Colonic mucosa (tissue), 4 donors: ENCODE results near the gene FJX1. TPM values are rescaled to one million over a fixed set of nuclear protein-coding genes. Genes with fewer than 3 reads are reported as not detected.
A peak's percentile ranks its signal among the peaks of the same experiment; 100 is the strongest.

Experiments used
- DNase-seq: peaks from one replicate; pipeline ENCODE4 v3.0.0-alpha.2; 2020
- H3K27ac ChIP-seq: fragments of 200-600 bp; one replicate; pipeline ENCODE4 v1.8.0; 2021
- H3K27me3 ChIP-seq: fragments of 200-600 bp; one replicate; pipeline ENCODE4 v1.8.0; 2021
- H3K36me3 ChIP-seq: fragments of 200-600 bp; one replicate; pipeline ENCODE4 v1.8.0; 2021
- H3K4me1 ChIP-seq: fragments of 200-600 bp; one replicate; pipeline ENCODE4 v1.8.0; 2021; ENCODE audit warnings: mild to moderate bottlenecking
- H3K4me3 ChIP-seq: fragments of 200-600 bp; one replicate; pipeline ENCODE4 v1.8.0; 2021
- H3K9ac ChIP-seq, 2 donors: one replicate each; pipeline ENCODE4 v1.7.0; 2013; ENCODE audit warnings: control low read depth in 2 of 2, low read depth in 2 of 2, low read length in 2 of 2
- H3K9me3 ChIP-seq: fragments of 200-600 bp; one replicate; pipeline ENCODE4 v1.8.0; 2021
- CTCF ChIP-seq: fragments of 200-600 bp; IDR thresholded peaks from one replicate; pipeline ENCODE4 v1.8.0; 2022; ENCODE audit warnings: antibody characterized with exemption, mild to moderate bottlenecking
- intact Hi-C: fragments of 100-400 bp; cut with DNase I; formaldehyde crosslinking; loops from one replicate; pipeline ENCODE4 v1.14.1; 2022
- total RNA-seq, 2 donors: library from RNA; stranded (reverse); fragmentation: NEBNext Ultra II Directional in 1 of 2; extraction: Animal tissue kit (Norgen Biotek cat#: 25700) in 1 of 2; gene quantifications; one replicate each; pipeline ENCODE4 v1.2.1, GENCODE V29; 2021
- donor health status: healthy.
- donor health status: DM: no; HTN: no; CAD: no.
- donor health status: DM: no; HTN: no; CAD: no.

Gene FJX1
- total RNA-seq, 2 donors from 2014 or later, result 0.32 to 1.6 TPM

GRCh38 chr11:35614939-35615569 lies 3.2 kb upstream of the FJX1 start:
- Histone ChIP-seq H3K27me3 (peaks cover 26% of the 10 kb centered on the region), H3K4me1 (peaks cover 8% of the 10 kb centered on the region), H3K4me3 (no peak overlapping the region), H3K27ac (no peak overlapping the region), H3K36me3 (no peaks in the 10 kb centered on the region), H3K9ac (no peak overlapping the region), H3K9me3 (no peaks in the 10 kb centered on the region)
- no peak for DNase-seq
- intact Hi-C loops, result loop anchor here (5.0 to 10.0 kb wide), 2 partner anchors 207 to 520 kb away; no protein-coding TSS in a partner anchor
- no peak for TF ChIP-seq CTCF

- Histone ChIP-seq H3K9ac (no peak overlapping the region), H3K4me1 (peaks cover 8% of the 10 kb centered on the region), H3K4me3 (no peak overlapping the region), H3K9me3 (no peaks in the 10 kb centered on the region), H3K27me3 (peaks cover 34% of the 10 kb centered on the region), H3K36me3 (no peaks in the 10 kb centered on the region), H3K27ac (no peak overlapping the region)
- intact Hi-C loops, result loop anchor here (2.0 to 10.0 kb wide), 3 partner anchors 206 to 649 kb away; no protein-coding TSS in a partner anchor
- DNase-seq, result no peak
- TF ChIP-seq CTCF, result peak; percentile 64
Observed at GRCh38 chr11:35615921-35616900, 2.0 kb upstream of the FJX1 start.

- Histone ChIP-seq H3K27ac (no peak overlapping the region), H3K36me3 (no peaks in the 10 kb centered on the region), H3K4me1 (peaks cover 8% of the 10 kb centered on the region), H3K9me3 (no peaks in the 10 kb centered on the region), H3K4me3 (no peak overlapping the region), H3K9ac (no peak overlapping the region), H3K27me3 (peaks cover 38% of the 10 kb centered on the region)
- DNase-seq, result no peak
- TF ChIP-seq CTCF, result no peak
- intact Hi-C loops, result loop anchor here (2.0 to 10.0 kb wide), 3 partner anchors 205 to 648 kb away; no protein-coding TSS in a partner anchor
Observed at GRCh38 chr11:35617316-35617686, 959 bp upstream of the FJX1 start.

GRCh38 chr11:35618497-35619115 lies 346 bp downstream of the FJX1 start:
- peaks cover 8% of the 10 kb centered on the region for H3K4me1 ChIP-seq
- H3K27me3 ChIP-seq, result peaks cover 47% of the 10 kb centered on the region
- peak; percentile 20 for DNase-seq
- no peaks in the 10 kb centered on the region for H3K9me3 ChIP-seq
- peak overlapping the region; percentile 41 for H3K27ac ChIP-seq
- H3K9ac ChIP-seq, result peak overlapping the region in 1 of 2 donors; percentile 27
- no peak for TF ChIP-seq CTCF
- intact Hi-C loops, result loop anchor here (5.0 to 10.0 kb wide), 2 partner anchors 204 to 516 kb away; no protein-coding TSS in a partner anchor
- peak overlapping the region; percentile 36 for H3K4me3 ChIP-seq
- no peaks in the 10 kb centered on the region for H3K36me3 ChIP-seq
